Osteoblast (primary cell): ENCODE data around the gene UBE2E3. TPM values are rescaled to one million over a fixed set of nuclear protein-coding genes. Genes with fewer than 3 reads are reported as not detected.
"Not testable (repeated sequence)": the region's sequence is repeated elsewhere in the genome, so short reads cannot be mapped to it uniquely, and the experiment has no call there.

Source experiments
- DNase-seq: peaks from one replicate; pipeline ENCODE4 v3.0.0; 2011; ENCODE audit warnings: low spot score, mixed read lengths; ENCODE audit not compliant: insufficient read length; ENCODE audit errors: missing footprints
- H2AFZ ChIP-seq: 2 replicates; pipeline ENCODE4 v1.6.0; 2011; ENCODE audit warnings: mild to moderate bottlenecking, low read length
- H3K27ac ChIP-seq: 2 replicates; pipeline ENCODE4 v1.5.1; 2011; ENCODE audit warnings: mild to moderate bottlenecking, low read depth, low read length, moderate library complexity
- H3K27me3 ChIP-seq: 2 replicates; pipeline ENCODE4 v1.6.0; 2012; ENCODE audit warnings: mild to moderate bottlenecking, control low read depth, inconsistent platforms, low read length, moderate library complexity; ENCODE audit not compliant: insufficient read depth
- H3K36me3 ChIP-seq: 2 replicates; pipeline ENCODE4 v1.5.1; 2011; ENCODE audit warnings: mild to moderate bottlenecking, low read length, control low read depth, moderate library complexity; ENCODE audit not compliant: insufficient read depth
- H3K4me1 ChIP-seq: 2 replicates; pipeline ENCODE4 v1.5.1; 2011; ENCODE audit warnings: mild to moderate bottlenecking, low read length, control low read depth, moderate library complexity; ENCODE audit not compliant: insufficient read depth
- H3K4me2 ChIP-seq: 2 replicates; pipeline ENCODE4 v1.6.0; 2011; ENCODE audit warnings: mild to moderate bottlenecking, low read length; ENCODE audit not compliant: insufficient read depth
- H3K4me3 ChIP-seq: fragments of 200-600 bp; sonication (generic); 3 replicates; pipeline ENCODE4 v1.5.1; 2012; ENCODE audit warnings: mild to moderate bottlenecking, low read length, inconsistent platforms; ENCODE audit not compliant: insufficient read depth
- H3K79me2 ChIP-seq: 2 replicates; pipeline ENCODE4 v1.6.0; 2012; ENCODE audit warnings: mild to moderate bottlenecking, low read length, control low read depth, inconsistent platforms; ENCODE audit not compliant: insufficient read depth
- H3K9me3 ChIP-seq: 2 replicates; pipeline ENCODE4 v1.5.1; 2011; ENCODE audit warnings: low read depth, low read length, control low read depth
- H4K20me1 ChIP-seq: 2 replicates; pipeline ENCODE4 v1.6.0; 2012; ENCODE audit warnings: mild to moderate bottlenecking, low read length, control low read depth; ENCODE audit not compliant: insufficient read depth
- CTCF ChIP-seq: IDR thresholded peaks from 2 replicates; pipeline ENCODE4 v1.5.1; 2011; ENCODE audit warnings: mild to moderate bottlenecking, low read depth, low read length, moderate library complexity; ENCODE audit errors: extremely low read depth
- total RNA-seq: library from RNA; depleted of rRNA; stranded (reverse); fragments of >200 nt; gene quantifications from 2 replicates; pipeline ENCODE4 v1.2.3, GENCODE V29; 2012

UBE2E3 gene
- total RNA-seq, 1 donor, result 58.3 TPM

- Histone ChIP-seq H3K27me3 (no peaks in the 10 kb centered on the region), H3K36me3 (no peaks in the 10 kb centered on the region), H3K4me1 (no peaks in the 10 kb centered on the region), H3K9me3 (no peaks in the 10 kb centered on the region), H4K20me1 (no peaks in the 10 kb centered on the region), H3K4me2 (no peak overlapping the region), H3K4me3 (no peak overlapping the region), H3K79me2 (no peaks in the 10 kb centered on the region), H2AFZ (no peak overlapping the region), H3K27ac (no peak overlapping the region)
- TF ChIP-seq CTCF, result no peak
- DNase-seq, result no peak
These were observed 105.3 kb downstream of the UBE2E3 start for GRCh38 chr2:181085734-181086133.

GRCh38 chr2:181091920-181092319 is 111.5 kb downstream of the UBE2E3 start:
- H3K4me3 ChIP-seq, DNase-seq, H3K27ac ChIP-seq: not testable (repeated sequence)

GRCh38 chr2:181095486-181095885 is 115.1 kb downstream of the UBE2E3 start:
- Histone ChIP-seq H3K9me3 (no peaks in the 10 kb centered on the region), H2AFZ (no peak overlapping the region), H3K79me2 (no peaks in the 10 kb centered on the region), H3K27ac (no peak overlapping the region), H3K4me3 (no peak overlapping the region), H3K4me2 (no peak overlapping the region), H3K4me1 (no peaks in the 10 kb centered on the region), H3K36me3 (no peaks in the 10 kb centered on the region), H3K27me3 (no peaks in the 10 kb centered on the region), H4K20me1 (no peaks in the 10 kb centered on the region)
- no peak for TF ChIP-seq CTCF
- no peak for DNase-seq

More at GRCh38 chr2:181091920-181092319, 111.5 kb downstream of the UBE2E3 start:
- H2AFZ ChIP-seq, H4K20me1 ChIP-seq, H3K79me2 ChIP-seq, H3K9me3 ChIP-seq, H3K4me1 ChIP-seq, H3K27me3 ChIP-seq, H3K36me3 ChIP-seq, H3K4me2 ChIP-seq: not testable (repeated sequence)

GRCh38 chr2:181103659-181104058 is 123.3 kb downstream of the UBE2E3 start:
- Histone ChIP-seq H2AFZ (no peak overlapping the region), H3K9me3 (no peaks in the 10 kb centered on the region), H3K27me3 (no peaks in the 10 kb centered on the region), H3K4me1 (peaks cover 24% of the 10 kb centered on the region), H3K79me2 (no peaks in the 10 kb centered on the region), H3K36me3 (no peaks in the 10 kb centered on the region), H3K4me2 (no peak overlapping the region), H3K4me3 (no peak overlapping the region), H4K20me1 (no peaks in the 10 kb centered on the region), H3K27ac (no peak overlapping the region)
- no peak for TF ChIP-seq CTCF
- no peak for DNase-seq
